IMR-90 (cell line): Measurements from ENCODE around the gene PTPRN2.

Experiments used
- BHLHE40 ChIP-seq: fragments of 150-350 bp; IDR thresholded peaks from 2 replicates; pipeline ENCODE4 v1.6.1; 2016; ENCODE audit warnings: mild to moderate bottlenecking, low read depth, low read length
- CEBPB ChIP-seq: IDR thresholded peaks from 2 replicates; pipeline ENCODE4 v1.6.1; 2012; ENCODE audit warnings: low read depth, low read length, improper control_type of control experiment
- CHD1 ChIP-seq: IDR thresholded peaks from 2 replicates; pipeline ENCODE4 v1.6.1; 2012; ENCODE audit warnings: low read depth, low read length, improper control_type of control experiment
- FOS ChIP-seq: fragments of 150-350 bp; IDR thresholded peaks from 2 replicates; pipeline ENCODE4 v1.6.1; 2016; ENCODE audit warnings: low read depth, low read length
- MAFK ChIP-seq: IDR thresholded peaks from 2 replicates; pipeline ENCODE4 v1.6.1; 2012; ENCODE audit warnings: low read depth, low read length, improper control_type of control experiment
- MXI1 ChIP-seq: IDR thresholded peaks from 2 replicates; pipeline ENCODE4 v1.6.1; 2012; ENCODE audit warnings: low read depth, mild to moderate bottlenecking, low read length, moderate library complexity, borderline replicate concordance
- POLR2A ChIP-seq: IDR thresholded peaks from 2 replicates; pipeline ENCODE4 v1.6.1; 2012; ENCODE audit warnings: mild to moderate bottlenecking, low read depth, low read length
- RAD21 ChIP-seq: IDR thresholded peaks from 2 replicates; pipeline ENCODE4 v1.6.1; 2012; ENCODE audit warnings: low read length, improper control_type of control experiment
- RCOR1 ChIP-seq: IDR thresholded peaks from 2 replicates; pipeline ENCODE4 v1.6.1; 2012; ENCODE audit warnings: mild to moderate bottlenecking, low read length, improper control_type of control experiment; ENCODE audit not compliant: insufficient replicate concordance
- RFX5 ChIP-seq: IDR thresholded peaks from 2 replicates; pipeline ENCODE4 v1.8.0; 2012; ENCODE audit warnings: low read depth, mild to moderate bottlenecking, low read length, moderate library complexity
- SMC3 ChIP-seq: fragments of 150-350 bp; IDR thresholded peaks from 2 replicates; pipeline ENCODE4 v1.6.1; 2016; ENCODE audit warnings: low read depth, mild to moderate bottlenecking, antibody characterized with exemption, low read length, moderate library complexity
- TF ChIP-seq, protein P1 (sequence below): conservative IDR thresholded peaks from 2 replicates; pipeline ENCODE4 v1.5.1; 2012; ENCODE audit warnings: mild to moderate bottlenecking, low read depth, low read length, improper control_type of control experiment
- TF ChIP-seq, protein P2 (sequence below): fragments of 150-350 bp; IDR thresholded peaks from 2 replicates; pipeline ENCODE4 v1.6.1; 2017; ENCODE audit warnings: mild to moderate bottlenecking, antibody characterized with exemption, low read length, low read depth

DNA sequence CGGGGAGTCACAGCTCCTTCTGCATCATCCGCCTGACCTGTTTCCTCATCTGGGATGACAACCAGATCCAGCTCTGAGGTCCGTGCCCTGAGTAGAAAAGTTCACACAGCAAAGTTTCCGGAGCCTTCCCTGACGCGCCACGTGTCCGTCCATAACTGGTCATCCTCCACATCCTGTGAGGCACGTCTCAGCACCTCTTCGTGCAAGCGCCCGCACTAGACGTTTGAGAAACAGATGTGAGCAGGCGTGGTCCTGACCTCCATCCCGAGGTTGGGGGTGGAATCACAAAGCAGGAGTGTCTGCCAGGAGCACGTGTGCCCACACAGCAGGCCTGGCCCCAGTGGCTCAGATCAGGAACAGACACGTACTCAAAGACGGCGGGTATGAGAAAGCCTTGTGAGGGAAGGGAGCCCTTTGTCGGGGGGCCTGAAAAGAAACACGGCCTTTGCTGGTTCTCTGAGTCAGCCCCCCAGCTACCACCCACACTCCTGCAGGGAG is 730.0 kb downstream of the PTPRN2 start:
- TF ChIP-seq RAD21 (no peak), CHD1 (no peak), POLR2A (no peak), SMC3 (no peak), RFX5 (no peak), MXI1 (no peak), BHLHE40 (no peak), MAFK (no peak), RCOR1 (no peak), CEBPB (no peak), FOS (no peak)
- TF ChIP-seq, protein P1, sequence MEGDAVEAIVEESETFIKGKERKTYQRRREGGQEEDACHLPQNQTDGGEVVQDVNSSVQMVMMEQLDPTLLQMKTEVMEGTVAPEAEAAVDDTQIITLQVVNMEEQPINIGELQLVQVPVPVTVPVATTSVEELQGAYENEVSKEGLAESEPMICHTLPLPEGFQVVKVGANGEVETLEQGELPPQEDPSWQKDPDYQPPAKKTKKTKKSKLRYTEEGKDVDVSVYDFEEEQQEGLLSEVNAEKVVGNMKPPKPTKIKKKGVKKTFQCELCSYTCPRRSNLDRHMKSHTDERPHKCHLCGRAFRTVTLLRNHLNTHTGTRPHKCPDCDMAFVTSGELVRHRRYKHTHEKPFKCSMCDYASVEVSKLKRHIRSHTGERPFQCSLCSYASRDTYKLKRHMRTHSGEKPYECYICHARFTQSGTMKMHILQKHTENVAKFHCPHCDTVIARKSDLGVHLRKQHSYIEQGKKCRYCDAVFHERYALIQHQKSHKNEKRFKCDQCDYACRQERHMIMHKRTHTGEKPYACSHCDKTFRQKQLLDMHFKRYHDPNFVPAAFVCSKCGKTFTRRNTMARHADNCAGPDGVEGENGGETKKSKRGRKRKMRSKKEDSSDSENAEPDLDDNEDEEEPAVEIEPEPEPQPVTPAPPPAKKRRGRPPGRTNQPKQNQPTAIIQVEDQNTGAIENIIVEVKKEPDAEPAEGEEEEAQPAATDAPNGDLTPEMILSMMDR, result no peak
- TF ChIP-seq, protein P2, sequence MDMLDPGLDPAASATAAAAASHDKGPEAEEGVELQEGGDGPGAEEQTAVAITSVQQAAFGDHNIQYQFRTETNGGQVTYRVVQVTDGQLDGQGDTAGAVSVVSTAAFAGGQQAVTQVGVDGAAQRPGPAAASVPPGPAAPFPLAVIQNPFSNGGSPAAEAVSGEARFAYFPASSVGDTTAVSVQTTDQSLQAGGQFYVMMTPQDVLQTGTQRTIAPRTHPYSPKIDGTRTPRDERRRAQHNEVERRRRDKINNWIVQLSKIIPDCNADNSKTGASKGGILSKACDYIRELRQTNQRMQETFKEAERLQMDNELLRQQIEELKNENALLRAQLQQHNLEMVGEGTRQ, result no peak
